Gastroesophageal sphincter (tissue), 3 donors: ENCODE results near the gene LDLRAD4.

ENCODE experiments used
- POLR2A ChIP-seq, 2 donors: fragments of 450-650 bp; IDR thresholded peaks; one replicate each; pipeline ENCODE4 v1.6.1; 2017; ENCODE audit warnings: antibody characterized with exemption in 2 of 2, mild to moderate bottlenecking in 2 of 2, moderate library complexity in 1 of 2
- POLR2AphosphoS5 ChIP-seq: sonication (generic); formaldehyde crosslinking; IDR thresholded peaks from one replicate; pipeline ENCODE4 v1.6.1; 2017; ENCODE audit warnings: antibody characterized with exemption
- TF ChIP-seq, protein P1 (sequence below), 4 experiments: fragments of 200-600 bp in 2 of 4; fragments of 450-650 bp in 2 of 4; sonication (generic) in 1 of 4; IDR thresholded peaks; one replicate each; pipeline ENCODE4 v1.5.1; 2017 to 2019; ENCODE audit warnings: antibody characterized with exemption in 4 of 4, mild to moderate bottlenecking in 2 of 4, moderate library complexity in 2 of 4

DNA sequence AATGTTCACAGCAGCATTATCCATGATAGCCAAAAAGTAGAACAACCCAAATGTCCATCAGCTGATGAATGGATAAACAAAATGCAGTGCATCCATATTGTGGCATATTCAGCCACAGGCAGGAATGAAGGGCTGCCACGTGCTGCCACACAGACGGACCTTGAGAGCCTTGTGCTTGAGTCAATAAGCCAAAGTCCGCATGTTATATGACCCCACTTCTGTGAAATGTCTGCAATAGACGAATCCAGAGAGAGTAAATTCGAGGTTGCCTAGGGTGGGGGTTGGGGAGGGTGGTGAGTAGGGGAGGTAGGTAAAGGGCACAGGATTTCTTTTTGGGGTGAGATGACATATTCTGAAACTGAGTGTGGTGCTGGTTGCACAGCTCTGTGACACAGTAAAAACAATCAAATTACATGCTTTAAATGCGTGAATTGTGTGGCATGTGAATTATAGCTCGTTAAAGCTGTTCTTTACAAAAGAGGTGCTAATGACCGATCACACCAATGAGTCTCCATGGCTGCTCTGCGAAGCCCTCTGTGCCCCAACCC is 38.9 kb upstream of the LDLRAD4 start:
- TF ChIP-seq, protein P1, sequence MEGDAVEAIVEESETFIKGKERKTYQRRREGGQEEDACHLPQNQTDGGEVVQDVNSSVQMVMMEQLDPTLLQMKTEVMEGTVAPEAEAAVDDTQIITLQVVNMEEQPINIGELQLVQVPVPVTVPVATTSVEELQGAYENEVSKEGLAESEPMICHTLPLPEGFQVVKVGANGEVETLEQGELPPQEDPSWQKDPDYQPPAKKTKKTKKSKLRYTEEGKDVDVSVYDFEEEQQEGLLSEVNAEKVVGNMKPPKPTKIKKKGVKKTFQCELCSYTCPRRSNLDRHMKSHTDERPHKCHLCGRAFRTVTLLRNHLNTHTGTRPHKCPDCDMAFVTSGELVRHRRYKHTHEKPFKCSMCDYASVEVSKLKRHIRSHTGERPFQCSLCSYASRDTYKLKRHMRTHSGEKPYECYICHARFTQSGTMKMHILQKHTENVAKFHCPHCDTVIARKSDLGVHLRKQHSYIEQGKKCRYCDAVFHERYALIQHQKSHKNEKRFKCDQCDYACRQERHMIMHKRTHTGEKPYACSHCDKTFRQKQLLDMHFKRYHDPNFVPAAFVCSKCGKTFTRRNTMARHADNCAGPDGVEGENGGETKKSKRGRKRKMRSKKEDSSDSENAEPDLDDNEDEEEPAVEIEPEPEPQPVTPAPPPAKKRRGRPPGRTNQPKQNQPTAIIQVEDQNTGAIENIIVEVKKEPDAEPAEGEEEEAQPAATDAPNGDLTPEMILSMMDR (IDR thresholded peaks at IDR 0.05) = no peak
- no peak for TF ChIP-seq POLR2AphosphoS5
- no peak for TF ChIP-seq POLR2A (IDR thresholded peaks at IDR 0.05)
